Breast epithelium (tissue), 3 donors: Measurements from ENCODE around the gene GDF10.

Experiments
- POLR2AphosphoS5 ChIP-seq, 3 donors: sonication (generic); formaldehyde crosslinking; IDR thresholded peaks; one replicate each; pipeline ENCODE4 v1.6.1; 2017; ENCODE audit warnings: antibody characterized with exemption in 3 of 3
- TF ChIP-seq, protein P1 (sequence below), 3 donors: fragments of 450-650 bp; IDR thresholded peaks; one replicate each; pipeline ENCODE4 v1.5.1; 2016 to 2017; ENCODE audit warnings: antibody characterized with exemption in 3 of 3, mild to moderate bottlenecking in 3 of 3, moderate library complexity in 3 of 3

DNA sequence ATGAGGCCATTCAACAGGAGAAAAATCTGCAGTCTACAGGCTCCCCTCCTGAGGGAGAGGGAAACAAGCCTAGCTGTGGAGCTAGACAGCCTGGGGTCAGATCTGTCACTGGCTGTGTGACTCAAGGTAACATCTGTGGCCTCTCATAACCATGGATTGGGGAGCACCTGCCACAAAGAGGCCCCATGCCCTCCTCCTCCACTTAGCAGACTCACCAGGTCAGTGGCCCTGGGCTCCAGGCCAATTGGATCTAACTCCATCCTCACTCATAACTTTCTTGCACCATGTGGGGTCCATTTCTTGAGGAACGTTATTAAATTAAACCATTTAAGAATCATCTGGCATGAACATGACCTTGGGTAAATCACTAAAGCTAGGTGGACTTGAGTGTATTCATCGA is 1.8 kb downstream of the GDF10 start:
- TF ChIP-seq, protein P1, sequence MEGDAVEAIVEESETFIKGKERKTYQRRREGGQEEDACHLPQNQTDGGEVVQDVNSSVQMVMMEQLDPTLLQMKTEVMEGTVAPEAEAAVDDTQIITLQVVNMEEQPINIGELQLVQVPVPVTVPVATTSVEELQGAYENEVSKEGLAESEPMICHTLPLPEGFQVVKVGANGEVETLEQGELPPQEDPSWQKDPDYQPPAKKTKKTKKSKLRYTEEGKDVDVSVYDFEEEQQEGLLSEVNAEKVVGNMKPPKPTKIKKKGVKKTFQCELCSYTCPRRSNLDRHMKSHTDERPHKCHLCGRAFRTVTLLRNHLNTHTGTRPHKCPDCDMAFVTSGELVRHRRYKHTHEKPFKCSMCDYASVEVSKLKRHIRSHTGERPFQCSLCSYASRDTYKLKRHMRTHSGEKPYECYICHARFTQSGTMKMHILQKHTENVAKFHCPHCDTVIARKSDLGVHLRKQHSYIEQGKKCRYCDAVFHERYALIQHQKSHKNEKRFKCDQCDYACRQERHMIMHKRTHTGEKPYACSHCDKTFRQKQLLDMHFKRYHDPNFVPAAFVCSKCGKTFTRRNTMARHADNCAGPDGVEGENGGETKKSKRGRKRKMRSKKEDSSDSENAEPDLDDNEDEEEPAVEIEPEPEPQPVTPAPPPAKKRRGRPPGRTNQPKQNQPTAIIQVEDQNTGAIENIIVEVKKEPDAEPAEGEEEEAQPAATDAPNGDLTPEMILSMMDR (IDR thresholded peaks at IDR 0.05) = no peak
- no peak for TF ChIP-seq POLR2AphosphoS5 (IDR thresholded peaks at IDR 0.05)
